ENCODE data around the gene SYT1.

- TF ChIP-seq POLR2A (IDR thresholded peaks at IDR 0.05) (no peak), CTCF (IDR thresholded peaks at IDR 0.05) (no peak), POLR2AphosphoS5 (IDR thresholded peaks at IDR 0.05) (no peak)
Observed at GRCh38 chr12:79121486-79121885, 256.9 kb downstream of the SYT1 start.

Data from upper lobe of left lung (tissue), 4 donors.